NB4 (cell line): ENCODE measurements around the gene CLDN6.

Source experiments
- CTCF ChIP-seq: IDR thresholded peaks from one replicate; pipeline ENCODE4 v1.5.1; 2012; ENCODE audit warnings: low read depth, low read length
- POLR2A ChIP-seq: IDR thresholded peaks from 2 replicates; pipeline ENCODE4 v1.6.1; 2011; ENCODE audit warnings: mild to moderate bottlenecking; ENCODE audit not compliant: insufficient read length; ENCODE audit errors: extremely low read depth

GRCh38 chr16:3051494-3051893, 33.5 kb upstream of the CLDN6 start:
- TF ChIP-seq POLR2A (no peak), CTCF (no peak)
